ENCODE measurements around the gene JMJD8.
A peak's percentile ranks its signal among the peaks of the same experiment; 100 is the strongest.
"Not testable (repeated sequence)": the region's sequence is repeated elsewhere in the genome, so short reads cannot be mapped to it uniquely, and the experiment has no call there.

Gene JMJD8

GRCh38 chr16:708019-708418 is 23.9 kb upstream of the JMJD8 start:
- no peak for DNase-seq

GRCh38 chr16:707062-707538 is 23.0 kb upstream of the JMJD8 start:
- DNase-seq = no peak

GRCh38 chr16:706189-707061 is 22.3 kb upstream of the JMJD8 start:
- no peak for DNase-seq

GRCh38 chr16:705431-706188 is 21.5 kb upstream of the JMJD8 start, which contains the start of gene FBXL16:
TSS of gene FBXL16 (minus strand) at chr16:705801. CDS start at chr16:697405, 8,396 bp downstream.
- DNase-seq = no peak

- DNase-seq = no peak
These were observed 20.6 kb upstream of the JMJD8 start for GRCh38 chr16:704552-705380.

- no peak for DNase-seq
These were observed 19.9 kb upstream of the JMJD8 start for GRCh38 chr16:704047-704446.

GRCh38 chr16:703406-703805 is 19.3 kb upstream of the JMJD8 start:
- no peak for DNase-seq

GRCh38 chr16:702341-702740 is 18.2 kb upstream of the JMJD8 start:
- no peak for DNase-seq

- peak; percentile 12 for DNase-seq
These were observed 16.8 kb upstream of the JMJD8 start for GRCh38 chr16:700684-701584.

GRCh38 chr16:698911-699671 is 15.0 kb upstream of the JMJD8 start:
- no peak for DNase-seq

- DNase-seq = peak; percentile 50
These were observed 11.4 kb upstream of the JMJD8 start for GRCh38 chr16:695355-696089.

- DNase-seq = no peak
These were observed 10.8 kb upstream of the JMJD8 start for GRCh38 chr16:694863-695354.

GRCh38 chr16:694187-694862 is 10.2 kb upstream of the JMJD8 start:
- DNase-seq = no peak

- peak; percentile 31 for DNase-seq
These were observed 9.6 kb upstream of the JMJD8 start for GRCh38 chr16:693766-694165.

GRCh38 chr16:693364-693763 is 9.2 kb upstream of the JMJD8 start:
- DNase-seq = no peak

- DNase-seq = no peak
These were observed 8.4 kb upstream of the JMJD8 start for GRCh38 chr16:692356-693108.

GRCh38 chr16:691242-691641 is 7.1 kb upstream of the JMJD8 start:
- not testable (repeated sequence) for DNase-seq

GRCh38 chr16:689175-689897 is 5.2 kb upstream of the JMJD8 start:
- no peak for DNase-seq

Data from CD4-positive, alpha-beta T cell treated with Interferon gamma for 1 hour (primary cell).